ENCODE measurements around the gene KDSR. TPM values are rescaled to one million over a fixed set of nuclear protein-coding genes. Genes with fewer than 3 reads are reported as not detected.
A peak's percentile ranks its signal among the peaks of the same experiment; 100 is the strongest.

Gene KDSR
- total RNA-seq, 2 donors from 2014 or later: 14.5 TPM

GRCh38 chr18:63306249-63306648, 60.8 kb downstream of the KDSR start:
- no peak for DNase-seq
- Histone ChIP-seq H3K9me3 (no peaks in the 10 kb centered on the region), H3K4me3 (no peak overlapping the region), H3K27ac (peak overlapping the region in 3 of 4 donors; percentile 42 to 74 (median 72)), H3K36me3 (replicated peaks in 1 of 2; ENCODE audit: insufficient read depth in 1 of 2, low read depth in 2 of 2) (no peaks in the 10 kb centered on the region), H3K27me3 (no peaks in the 10 kb centered on the region), H3K4me1 (peaks cover 12% of the 10 kb centered on the region)
- no peak for TF ChIP-seq CTCF (IDR thresholded peaks at IDR 0.05)
- TF ChIP-seq POLR2A (IDR thresholded peaks at IDR 0.05): no peak
- no peak for ATAC-seq
- 72 to 75% methylated on average over 6 of the region's 6 CpGs for WGBS, 2 donors
- intact Hi-C loops (cut with DNase I): no loop called here

- WGBS, 2 donors: 79 to 81% methylated on average over 3 of the region's 3 CpGs
- TF ChIP-seq CTCF (IDR thresholded peaks at IDR 0.05): no peak
- TF ChIP-seq POLR2A (IDR thresholded peaks at IDR 0.05): no peak
- H3K9me3 ChIP-seq: no peaks in the 10 kb centered on the region
- DNase-seq: no peak
- H3K27me3 ChIP-seq: no peaks in the 10 kb centered on the region
- no peaks in the 10 kb centered on the region for H3K36me3 ChIP-seq (replicated peaks in 1 of 2; ENCODE audit: insufficient read depth in 1 of 2, low read depth in 2 of 2)
- peaks cover 12% of the 10 kb centered on the region for H3K4me1 ChIP-seq
- intact Hi-C loops (cut with DNase I): no loop called here
- ATAC-seq: no peak
- H3K4me3 ChIP-seq: no peak overlapping the region
- H3K27ac ChIP-seq: peak overlapping the region in 1 of 4 donors; percentile 51
Observed at GRCh38 chr18:63303547-63303946, 63.5 kb downstream of the KDSR start.

GRCh38 chr18:63302636-63303405, 64.2 kb downstream of the KDSR start:
- H3K27ac ChIP-seq: peak overlapping the region in 3 of 4 donors; percentile 20 to 51 (median 22)
- no peak for DNase-seq
- WGBS, 2 donors: 43% methylated on average over 5 of the region's 5 CpGs
- no peaks in the 10 kb centered on the region for H3K9me3 ChIP-seq
- no peak overlapping the region for H3K4me3 ChIP-seq
- H3K36me3 ChIP-seq (replicated peaks in 1 of 2; ENCODE audit: insufficient read depth in 1 of 2, low read depth in 2 of 2): no peaks in the 10 kb centered on the region
- ATAC-seq: no peak
- peaks cover 12% of the 10 kb centered on the region for H3K4me1 ChIP-seq
- TF ChIP-seq CTCF (IDR thresholded peaks at IDR 0.05) (no peak), POLR2A (IDR thresholded peaks at IDR 0.05) (no peak)
- intact Hi-C loops (cut with DNase I): no loop called here
- no peaks in the 10 kb centered on the region for H3K27me3 ChIP-seq

DNA sequence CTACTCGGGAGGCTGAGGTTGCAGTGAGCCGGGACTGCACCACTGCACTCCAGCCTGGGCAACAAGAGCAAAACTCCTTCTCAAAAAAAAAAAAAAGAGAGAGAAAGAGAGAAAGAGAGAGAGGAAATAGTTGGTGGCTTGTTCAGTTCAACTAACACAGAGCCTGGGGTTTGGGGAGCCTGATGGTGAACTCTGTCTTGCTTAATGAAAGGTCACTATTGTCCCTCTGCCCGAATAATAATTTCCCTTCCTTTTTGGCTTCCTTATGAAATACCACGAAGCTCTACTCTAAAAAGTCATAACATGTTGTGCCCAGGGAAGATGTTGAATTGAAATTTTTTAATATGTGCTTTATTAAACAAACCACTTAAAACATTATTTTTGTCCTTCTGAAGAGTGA, 64.8 kb downstream of the KDSR start:
- Histone ChIP-seq H3K27ac (peak overlapping the region in 1 of 4 donors; percentile 51), H3K27me3 (no peaks in the 10 kb centered on the region), H3K4me3 (no peak overlapping the region), H3K9me3 (no peaks in the 10 kb centered on the region), H3K4me1 (peaks cover 12% of the 10 kb centered on the region), H3K36me3 (replicated peaks in 1 of 2; ENCODE audit: insufficient read depth in 1 of 2, low read depth in 2 of 2) (no peaks in the 10 kb centered on the region)
- intact Hi-C loops (cut with DNase I): no loop called here
- DNase-seq: no peak
- ATAC-seq: no peak
- 39 to 57% methylated on average over 4 of the region's 4 CpGs for WGBS, 2 donors
- no peak for TF ChIP-seq CTCF (IDR thresholded peaks at IDR 0.05)
- no peak for TF ChIP-seq POLR2A (IDR thresholded peaks at IDR 0.05)

GRCh38 chr18:63301434-63301833, 65.6 kb downstream of the KDSR start:
- intact Hi-C loops (cut with DNase I): no loop called here
- Histone ChIP-seq H3K27ac (no peak overlapping the region), H3K27me3 (no peaks in the 10 kb centered on the region), H3K36me3 (replicated peaks in 1 of 2; ENCODE audit: insufficient read depth in 1 of 2, low read depth in 2 of 2) (no peaks in the 10 kb centered on the region), H3K4me1 (peaks cover 8% of the 10 kb centered on the region), H3K4me3 (no peak overlapping the region), H3K9me3 (no peaks in the 10 kb centered on the region)
- WGBS, 2 donors: 68 to 80% methylated on average over 9 of the region's 9 CpGs
- peak in 1 of 4 donors; percentile 18 for DNase-seq
- TF ChIP-seq POLR2A (IDR thresholded peaks at IDR 0.05): no peak
- no peak for TF ChIP-seq CTCF (IDR thresholded peaks at IDR 0.05)
- no peak for ATAC-seq

Data from body of pancreas (tissue), 4 donors.